Stomach (tissue), 9 donors: Measurements from ENCODE around the gene SORCS2. TPM values are rescaled to one million over a fixed set of nuclear protein-coding genes. Genes with fewer than 3 reads are reported as not detected.

Experiments
- DNase-seq, 2 donors: peaks; one replicate each; pipeline versions ENCODE4 v3.0.0 to v3.0.0-alpha.2; 2013 to 2019
- H3K27ac ChIP-seq, 5 donors: fragments of 200-600 bp in 4 of 5; sonication (generic) in 4 of 5; one replicate each; pipeline ENCODE4 v1.5.1; 2013 to 2019; ENCODE audit warnings: mild to moderate bottlenecking in 1 of 5, moderate library complexity in 1 of 5
- H3K27me3 ChIP-seq, 3 donors: fragments of 200-600 bp; sonication (generic); one replicate each; pipeline ENCODE4 v1.5.1; 2017 to 2019; ENCODE audit warnings: mixed run types in 1 of 3
- H3K36me3 ChIP-seq, 4 donors: fragments of 200-600 bp; sonication (generic); 1 replicate in 3 of 4; 2 replicates in 1 of 4; pipeline ENCODE4 v1.5.1; 2016 to 2019
- H3K4me1 ChIP-seq, 4 donors: fragments of 200-600 bp; sonication (generic); one replicate each; pipeline ENCODE4 v1.5.1; 2016 to 2019
- H3K4me3 ChIP-seq, 4 donors: fragments of 200-600 bp; sonication (generic) in 3 of 4; one replicate each; pipeline ENCODE4 v1.5.1; 2016 to 2019; ENCODE audit warnings: mild to moderate bottlenecking in 1 of 4
- H3K9me3 ChIP-seq, 4 donors: fragments of 200-600 bp; sonication (generic); one replicate each; pipeline ENCODE4 v1.5.1; 2016 to 2019
- EP300 ChIP-seq: sonication (generic); formaldehyde crosslinking; IDR thresholded peaks from one replicate; pipeline ENCODE4 v1.6.1; 2017; ENCODE audit warnings: antibody characterized with exemption
- POLR2A ChIP-seq, 4 donors: fragments of 450-650 bp; IDR thresholded peaks; one replicate each; pipeline ENCODE4 v1.6.1; 2016; ENCODE audit warnings: antibody characterized with exemption in 4 of 4, control low read depth in 2 of 4, mild to moderate bottlenecking in 1 of 4, moderate library complexity in 1 of 4
- POLR2AphosphoS5 ChIP-seq, 3 donors: sonication (generic); formaldehyde crosslinking; IDR thresholded peaks; one replicate each; pipeline ENCODE4 v1.6.1; 2016; ENCODE audit warnings: antibody characterized with exemption in 3 of 3
- WGBS, 5 donors: extraction: QIAGEN DNeasy Blood & Tissue Kit in 3 of 5; methylation state at CpG; one replicate each; pipeline versions ENCODE4 v1.1.5 to v1.1.7; 2013 to 2018; 5-methylcytosine and 5-hydroxymethylcytosine counted together
- intact Hi-C: fragments of 100-400 bp; cut with DNase I; formaldehyde crosslinking; loops from one replicate; pipeline ENCODE4 v1.15.1; 2023; ENCODE audit warnings: low total_unique reads
- polyA plus RNA-seq, 3 donors: library from polyadenylated mRNA; stranded (reverse); fragments of 200-250 nt; gene quantifications; one replicate each; pipeline ENCODE4 v1.2.3, GENCODE V29; 2013
- total RNA-seq, 5 donors: library from RNA; depleted of rRNA; stranded (reverse); fragments of >200 nt; gene quantifications; one replicate each; pipeline versions ENCODE4 v1.1.0 to v1.2.3, GENCODE V29; 2014 to 2016
- TF ChIP-seq, protein P1 (sequence below), 7 experiments: fragments of 450-650 bp in 4 of 7; fragments of 200-600 bp in 3 of 7; sonication (generic) in 3 of 7; IDR thresholded peaks; one replicate each; pipeline ENCODE4 v1.5.1; 2016 to 2019; ENCODE audit warnings: antibody characterized with exemption in 7 of 7, control low read depth in 2 of 7, mild to moderate bottlenecking in 1 of 7
- donor health status: healthy with polysubstance abuse.
- donor health status: Bipolar disorder and iron deficiency.
- donor health status: healthy.

SORCS2 gene
- total and polyA plus RNA-seq, 8 donors, result under 0.01 to 13.0 (median 0.50) TPM; not detected in 1

DNA sequence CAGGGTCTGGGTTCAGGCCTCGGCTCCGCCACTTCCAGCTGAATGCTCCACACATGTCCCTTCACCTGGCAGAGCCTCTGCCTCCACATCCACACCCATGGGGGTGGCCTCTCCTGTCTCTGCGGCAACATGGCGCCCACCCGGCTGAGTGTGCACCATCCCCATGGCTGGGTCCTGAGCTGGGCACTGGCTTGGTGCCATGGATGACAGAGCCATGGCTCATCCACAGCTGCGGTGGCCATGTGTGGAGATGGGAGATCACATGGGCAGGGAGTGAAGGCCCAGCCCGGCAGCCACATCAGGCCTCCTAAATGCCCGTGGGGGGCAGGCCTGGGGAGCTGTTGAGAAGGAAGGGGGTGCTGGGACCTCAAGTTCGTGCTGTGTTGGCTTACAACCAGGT, 533.6 kb downstream of the SORCS2 start:
- no peaks in the 10 kb centered on the region for H3K9me3 ChIP-seq
- DNase-seq, result no peak
- peaks cover 0 to 4% (median 0%) of the 10 kb centered on the region in 3 donors for H3K27me3 ChIP-seq
- H3K27ac ChIP-seq, result no peak overlapping the region
- H3K4me3 ChIP-seq, result no peak overlapping the region
- TF ChIP-seq POLR2A (IDR thresholded peaks at IDR 0.05) (no peak), POLR2AphosphoS5 (IDR thresholded peaks at IDR 0.05) (no peak), EP300 (no peak)
- TF ChIP-seq, protein P1, sequence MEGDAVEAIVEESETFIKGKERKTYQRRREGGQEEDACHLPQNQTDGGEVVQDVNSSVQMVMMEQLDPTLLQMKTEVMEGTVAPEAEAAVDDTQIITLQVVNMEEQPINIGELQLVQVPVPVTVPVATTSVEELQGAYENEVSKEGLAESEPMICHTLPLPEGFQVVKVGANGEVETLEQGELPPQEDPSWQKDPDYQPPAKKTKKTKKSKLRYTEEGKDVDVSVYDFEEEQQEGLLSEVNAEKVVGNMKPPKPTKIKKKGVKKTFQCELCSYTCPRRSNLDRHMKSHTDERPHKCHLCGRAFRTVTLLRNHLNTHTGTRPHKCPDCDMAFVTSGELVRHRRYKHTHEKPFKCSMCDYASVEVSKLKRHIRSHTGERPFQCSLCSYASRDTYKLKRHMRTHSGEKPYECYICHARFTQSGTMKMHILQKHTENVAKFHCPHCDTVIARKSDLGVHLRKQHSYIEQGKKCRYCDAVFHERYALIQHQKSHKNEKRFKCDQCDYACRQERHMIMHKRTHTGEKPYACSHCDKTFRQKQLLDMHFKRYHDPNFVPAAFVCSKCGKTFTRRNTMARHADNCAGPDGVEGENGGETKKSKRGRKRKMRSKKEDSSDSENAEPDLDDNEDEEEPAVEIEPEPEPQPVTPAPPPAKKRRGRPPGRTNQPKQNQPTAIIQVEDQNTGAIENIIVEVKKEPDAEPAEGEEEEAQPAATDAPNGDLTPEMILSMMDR (IDR thresholded peaks at IDR 0.05), result no peak
- no peaks in the 10 kb centered on the region for H3K4me1 ChIP-seq
- peaks cover 0 to 6% (median 0%) of the 10 kb centered on the region in 4 donors for H3K36me3 ChIP-seq
- intact Hi-C loops, result no loop called here
- 75 to 91% (median 82%) methylated on average over 4 to 9 of the region's 9 CpGs for WGBS, 5 donors

DNA sequence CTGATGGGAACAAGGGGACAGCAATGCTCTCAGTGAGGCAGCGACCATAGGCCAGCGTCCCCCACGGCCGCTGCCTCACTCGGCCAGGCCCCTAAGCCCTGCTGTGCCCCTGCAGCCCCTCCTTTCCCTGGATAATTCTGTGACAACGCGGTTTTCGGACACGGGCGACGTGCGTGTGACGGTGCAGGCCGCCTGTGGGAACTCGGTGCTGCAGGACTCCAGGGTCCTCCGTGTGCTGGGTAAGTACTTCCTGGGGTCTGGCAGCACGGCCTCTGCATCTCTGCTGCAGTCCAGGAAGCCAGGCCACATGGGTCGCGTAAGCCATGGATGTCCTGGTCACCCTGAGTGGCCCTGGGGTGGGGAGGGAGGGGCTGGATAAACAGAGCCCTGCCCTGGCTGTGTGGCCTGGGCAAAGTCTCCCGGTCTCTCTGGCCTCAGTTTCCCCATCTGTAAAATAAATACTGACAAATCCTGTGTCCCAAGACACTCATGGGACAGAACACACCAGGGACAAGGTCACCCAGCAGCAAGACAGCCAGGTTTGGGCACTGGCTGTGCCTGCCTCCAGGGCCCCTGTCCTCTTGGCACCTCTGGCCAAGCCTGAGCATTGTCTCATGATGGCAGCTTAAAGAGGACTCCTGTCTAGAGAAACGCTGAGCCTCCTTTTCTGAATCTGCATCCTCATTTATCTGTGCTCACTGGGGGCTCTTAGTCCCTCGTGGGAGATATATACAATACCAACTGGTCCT, 534.5 kb downstream of the SORCS2 start:
- DNase-seq, result no peak
- Histone ChIP-seq H3K27ac (no peak overlapping the region), H3K27me3 (no peaks in the 10 kb centered on the region), H3K4me3 (no peak overlapping the region), H3K9me3 (no peaks in the 10 kb centered on the region), H3K36me3 (peaks cover 0 to 6% (median 0%) of the 10 kb centered on the region in 4 donors), H3K4me1 (no peaks in the 10 kb centered on the region)
- TF ChIP-seq, protein P1 (IDR thresholded peaks at IDR 0.05), result no peak
- TF ChIP-seq EP300, result no peak
- TF ChIP-seq POLR2AphosphoS5 (IDR thresholded peaks at IDR 0.05), result no peak
- TF ChIP-seq POLR2A (IDR thresholded peaks at IDR 0.05), result no peak
- intact Hi-C loops, result no loop called here
- 77 to 82% (median 79%) methylated on average over 11 to 22 of the region's 22 CpGs for WGBS, 5 donors

DNA sequence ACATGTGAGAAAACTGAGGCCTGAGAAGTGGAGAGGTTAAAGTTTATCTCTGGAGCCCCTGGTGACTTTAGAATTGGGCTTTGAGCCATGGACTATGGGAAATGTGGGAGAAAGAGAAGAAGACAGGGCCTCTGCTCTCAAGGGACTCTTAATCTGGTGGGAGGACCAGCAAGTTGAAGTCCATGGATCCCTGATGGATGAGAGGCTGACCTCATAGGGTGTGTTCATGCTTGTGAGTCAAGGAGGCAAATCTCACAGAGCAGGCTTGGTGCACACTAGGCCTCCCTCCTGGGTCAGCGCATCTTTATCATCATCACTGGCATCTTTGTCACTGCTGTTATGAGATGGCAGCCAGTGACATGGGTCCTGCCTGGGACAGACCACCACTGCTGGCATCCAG, 535.4 kb downstream of the SORCS2 start:
- Histone ChIP-seq H3K27ac (no peak overlapping the region), H3K36me3 (peaks cover 0 to 6% (median 0%) of the 10 kb centered on the region in 4 donors), H3K9me3 (no peaks in the 10 kb centered on the region), H3K4me1 (no peaks in the 10 kb centered on the region), H3K27me3 (no peaks in the 10 kb centered on the region), H3K4me3 (no peak overlapping the region)
- no peak for TF ChIP-seq EP300
- TF ChIP-seq, protein P1 (IDR thresholded peaks at IDR 0.05), result no peak
- TF ChIP-seq POLR2A (IDR thresholded peaks at IDR 0.05), result no peak
- no peak for TF ChIP-seq POLR2AphosphoS5 (IDR thresholded peaks at IDR 0.05)
- intact Hi-C loops, result no loop called here
- no peak for DNase-seq
- WGBS, 5 donors, result 88 to 100% (median 100%) methylated on average over 1 of the region's 1 CpG

DNA sequence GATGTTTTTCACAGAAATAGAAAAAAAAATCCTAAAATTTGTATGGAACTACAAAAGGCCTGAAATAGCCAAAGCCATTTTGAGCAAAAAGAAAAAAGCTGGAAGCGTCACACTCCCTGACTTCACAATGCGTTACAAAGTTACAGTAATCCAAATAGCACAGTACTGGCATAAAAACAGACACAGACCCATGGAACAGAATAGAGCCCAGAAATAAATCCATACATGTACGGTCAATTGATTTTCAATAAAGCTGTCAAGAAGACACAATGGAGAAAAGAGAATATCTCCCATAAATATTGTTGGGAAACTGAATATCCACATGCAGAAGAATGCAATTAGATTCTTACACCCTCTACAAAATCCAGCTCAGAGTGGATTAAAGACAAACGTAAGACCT, 539.1 kb downstream of the SORCS2 start:
- 76 to 89% (median 82%) methylated on average over 4 of the region's 4 CpGs for whole genome bisulfite sequencing, 5 donors

More for the DNA sequence above, 539.1 kb downstream of the SORCS2 start:
- intact Hi-C loops, result no loop called here
- Histone ChIP-seq H3K4me3 (no peak overlapping the region), H3K9me3 (no peaks in the 10 kb centered on the region), H3K4me1 (no peaks in the 10 kb centered on the region), H3K27ac (no peak overlapping the region), H3K27me3 (peaks cover 0 to 10% (median 4%) of the 10 kb centered on the region in 3 donors), H3K36me3 (peaks cover 0 to 6% (median 0%) of the 10 kb centered on the region in 4 donors)
- DNase-seq, result no peak
- TF ChIP-seq POLR2AphosphoS5 (IDR thresholded peaks at IDR 0.05) (no peak), POLR2A (IDR thresholded peaks at IDR 0.05) (no peak), EP300 (no peak)
- TF ChIP-seq, protein P1 (IDR thresholded peaks at IDR 0.05), result no peak
